B cell (primary cell): ENCODE results near the gene MSL1. TPM values are rescaled to one million over a fixed set of nuclear protein-coding genes. Genes with fewer than 3 reads are reported as not detected.

Experiments
- ATAC-seq: fragments of 200-7000 bp; cut with Tn5 transposase; one replicate; pipeline ENCODE4 v1.10.0; 2021; ENCODE audit warnings: low read depth, mild to moderate bottlenecking, moderate number of reproducible peaks, moderate library complexity
- CTCF ChIA-PET: fragments of 350-600 bp; sonication (Branson Sonifier 250); formaldehyde crosslinking; loops from one replicate; lab custom pipeline; 2021; ENCODE audit warnings: antibody characterized with exemption, inconsistent platforms; lab: Charles Lee
- POLR2A ChIA-PET: fragments of 350-600 bp; sonication (Branson Sonifier 250); formaldehyde crosslinking; loops from one replicate; lab custom pipeline; 2021; ENCODE audit warnings: antibody characterized with exemption; lab: Charles Lee
- DNase-seq: peaks from one replicate; pipeline ENCODE4 v3.0.0; 2013
- H2AFZ ChIP-seq: 2 replicates; pipeline ENCODE4 v1.6.1; 2012; ENCODE audit warnings: mild to moderate bottlenecking, low read depth, low read length; ENCODE audit not compliant: insufficient read depth, poor library complexity, severe bottlenecking
- H3K27ac ChIP-seq, 2 donors: 1 replicate in 1 of 2; 2 replicates in 1 of 2; pipeline ENCODE4 v1.5.1; 2012 to 2013; ENCODE audit warnings: low read length in 2 of 2, mild to moderate bottlenecking in 2 of 2, moderate library complexity in 1 of 2
- H3K27me3 ChIP-seq, 4 experiments: fragments of 200-600 bp in 1 of 4; sonication (generic) in 1 of 4; replicated peaks in 1 of 4; 1 replicate in 2 of 4; 2 replicates in 2 of 4; pipeline versions ENCODE4 v1.6.1 to v1.7.0; 2013 to 2016; ENCODE audit warnings: low read length in 3 of 4, mild to moderate bottlenecking in 2 of 4, mixed read lengths in 1 of 4, moderate library complexity in 1 of 4; ENCODE audit not compliant: insufficient read depth in 4 of 4, control insufficient read depth in 3 of 4; ENCODE audit errors: control extremely low read depth in 1 of 4
- H3K36me3 ChIP-seq, 2 experiments: replicated peaks in 1 of 2; 1 replicate in 1 of 2; 2 replicates in 1 of 2; pipeline versions ENCODE4 v1.6.1 to v1.7.1; 2013; ENCODE audit warnings: low read length in 1 of 2; ENCODE audit not compliant: insufficient read depth in 2 of 2, control insufficient read depth in 1 of 2; ENCODE audit errors: control extremely low read depth in 1 of 2, extremely low read depth in 1 of 2
- H3K4me1 ChIP-seq, 2 donors: fragments of 200-600 bp in 1 of 2; sonication (generic) in 1 of 2; 1 replicate in 1 of 2; 2 replicates in 1 of 2; pipeline versions ENCODE4 v1.5.1 to v1.6.1; 2013 to 2017; ENCODE audit warnings: low read length in 2 of 2; ENCODE audit not compliant: control insufficient read depth in 2 of 2, insufficient read depth in 2 of 2
- H3K4me2 ChIP-seq: replicated peaks from 2 replicates; pipeline ENCODE3; 2012; ENCODE audit warnings: mild to moderate bottlenecking, low read depth, low read length; ENCODE audit not compliant: poor library complexity, severe bottlenecking
- H3K4me3 ChIP-seq, 5 experiments: fragments of 200-600 bp in 1 of 5; sonication (generic) in 1 of 5; 1 replicate in 3 of 5; 2 replicates in 2 of 5; pipeline versions ENCODE4 v1.5.1 to v1.7.0; 2011 to 2016; ENCODE audit warnings: low read length in 4 of 5, mild to moderate bottlenecking in 4 of 5, low read depth in 2 of 5, control low read depth in 1 of 5, moderate library complexity in 1 of 5; ENCODE audit not compliant: insufficient read depth in 1 of 5; ENCODE audit errors: control extremely low read depth in 1 of 5, extremely low read depth in 1 of 5
- H3K79me2 ChIP-seq: fragments of 200-600 bp; sonication (generic); one replicate; pipeline ENCODE4 v1.6.0; 2016; ENCODE audit warnings: low read length; ENCODE audit not compliant: control insufficient read depth, insufficient read depth
- H3K9ac ChIP-seq: fragments of 200-600 bp; sonication (generic); 2 replicates; pipeline ENCODE4 v1.6.1; 2017; ENCODE audit warnings: mild to moderate bottlenecking, low read length, moderate library complexity
- H3K9me3 ChIP-seq, 3 donors: one replicate each; pipeline versions ENCODE4 v1.6.1 to v1.7.1; 2013; ENCODE audit warnings: low read length in 2 of 3; ENCODE audit not compliant: control insufficient read depth in 2 of 3, insufficient read depth in 1 of 3; ENCODE audit errors: control extremely low read depth in 1 of 3
- H4K20me1 ChIP-seq: 2 replicates; pipeline ENCODE4 v1.6.0; 2012; ENCODE audit warnings: mild to moderate bottlenecking, low read length; ENCODE audit not compliant: insufficient read depth, control insufficient read depth, poor library complexity, severe bottlenecking
- H3K27ac Mint-ChIP-seq: one replicate; pipeline ENCODE4 v1.8.0; 2021; ENCODE audit warnings: mixed read lengths
- H3K27me3 Mint-ChIP-seq: one replicate; pipeline ENCODE4 v1.8.0; 2021; ENCODE audit warnings: mixed read lengths
- H3K4me1 Mint-ChIP-seq: one replicate; pipeline ENCODE4 v1.8.0; 2021; ENCODE audit warnings: mixed read lengths
- H3K4me3 Mint-ChIP-seq: one replicate; pipeline ENCODE4 v1.8.0; 2021; ENCODE audit warnings: mixed read lengths
- H3K9me3 Mint-ChIP-seq: one replicate; pipeline ENCODE4 v1.8.0; 2022; ENCODE audit warnings: mixed read lengths; ENCODE audit not compliant: insufficient read depth
- EZH2 ChIP-seq: IDR thresholded peaks from 2 replicates; pipeline ENCODE4 v1.6.1; 2012; ENCODE audit warnings: borderline replicate concordance, low read depth, mild to moderate bottlenecking, moderate library complexity, low read length; ENCODE audit not compliant: insufficient read depth, poor library complexity, severe bottlenecking
- WGBS: methylation state at CpG from one replicate; pipeline ENCODE4 v1.1.5; 2013; ENCODE audit warnings: missing lambda C conversion rate; ENCODE audit not compliant: insufficient coverage; 5-methylcytosine and 5-hydroxymethylcytosine counted together
- intact Hi-C: fragments of 100-400 bp; cut with micrococcal nuclease; formaldehyde crosslinking; loops from one replicate; pipeline ENCODE4 v1.10.0; 2022
- polyA plus RNA-seq: library from polyadenylated mRNA; depleted of rRNA; stranded (reverse); fragments of >200 nt; gene quantifications from 2 replicates; pipeline ENCODE4 v1.2.3, GENCODE V29; 2012
- total RNA-seq, 2 donors: library from RNA; stranded (reverse); fragments of 120-200 nt in 1 of 2; gene quantifications; 1 replicate in 1 of 2; 2 replicates in 1 of 2; pipeline versions ENCODE4 v1.2.3 to v1.2.4, GENCODE V29; 2013 to 2022
- TF ChIP-seq, protein P1 (sequence below): fragments of 200-600 bp; IDR thresholded peaks from one replicate; pipeline ENCODE4 v1.8.0; 2022; ENCODE audit warnings: antibody characterized with exemption, mild to moderate bottlenecking

The MSL1 gene
- total and polyA plus RNA-seq, 2 donors (not counting 1 experiment from before 2014, with no cell fraction given) = 80.1 to 129 TPM

DNA sequence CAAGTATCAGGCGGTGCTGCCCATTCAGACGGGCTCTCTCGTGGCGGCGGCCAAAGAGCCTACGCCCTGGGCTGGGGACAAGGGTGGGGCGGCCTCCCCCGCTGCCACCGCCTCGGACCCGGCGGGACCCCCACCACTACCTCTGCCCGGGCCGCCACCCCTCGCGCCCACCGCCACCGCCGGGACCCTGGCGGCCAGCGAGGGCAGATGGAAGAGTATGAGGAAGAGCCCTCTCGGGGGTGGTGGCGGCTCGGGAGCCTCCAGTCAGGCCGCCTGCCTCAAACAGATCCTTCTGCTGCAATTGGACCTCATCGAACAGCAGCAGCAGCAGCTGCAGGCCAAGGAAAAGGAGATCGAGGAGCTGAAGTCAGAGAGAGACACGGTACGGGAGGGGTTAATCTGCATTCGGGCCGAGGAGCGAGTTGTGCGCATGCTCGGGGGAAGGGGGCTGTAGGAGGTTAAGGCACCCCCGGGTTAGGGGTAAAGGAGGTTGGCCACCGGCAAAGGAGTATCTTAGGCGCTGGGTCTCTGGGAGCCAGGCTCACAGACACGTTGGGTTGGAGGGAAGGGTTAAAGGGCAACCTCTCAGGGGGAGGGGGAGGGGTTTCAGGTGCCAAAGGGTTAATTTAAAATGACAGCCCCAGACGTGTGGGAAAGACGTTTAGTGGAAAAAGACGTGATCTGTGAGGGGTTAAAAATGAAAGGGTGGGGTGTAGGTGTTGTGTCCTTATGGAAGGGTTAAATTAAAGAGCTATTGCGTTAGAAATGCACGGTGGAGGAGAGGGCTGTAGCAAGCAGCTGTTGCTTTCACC, 1.4 kb downstream of the MSL1 start:
- DNase-seq (peak; percentile 62), ATAC-seq (peak; percentile 8)
- peak overlapping the region; percentile 72 to 81 (median 77) for H3K4me3 ChIP-seq
- H3K36me3 ChIP-seq = peaks cover 0 to 7% of the 10 kb centered on the region in 2 experiments
- H3K4me1 ChIP-seq = peaks cover 21 to 23% of the 10 kb centered on the region in 2 donors
- intact Hi-C loops = loop anchor here (1.0 kb wide), 1 partner anchor 17 kb away; the partner anchor contains the start of gene CASC3
- Mint-ChIP-seq H3K4me1 (peaks cover 32% of the 10 kb centered on the region), H3K27me3 (no peaks in the 10 kb centered on the region), H3K9me3 (no peaks in the 10 kb centered on the region), H3K4me3 (peak overlapping the region; percentile 86), H3K27ac (peak overlapping the region; percentile 78)
- peak overlapping the region; percentile 22 to 79 for H3K27ac ChIP-seq
- no peaks in the 10 kb centered on the region for H3K27me3 ChIP-seq
- peaks cover 44% of the 10 kb centered on the region for H3K79me2 ChIP-seq
- H2AFZ ChIP-seq = peak overlapping the region; percentile 94
- POLR2A ChIA-PET = interaction anchor here (0.6 to 3.5 kb wide), 9 partner anchors 10 to 286 kb away, joined by 3 to 56 read pairs (median 5); partner anchors contain the start of genes CASC3 and NR1D1
- under 1% methylated on average over 36 of the region's 43 CpGs for WGBS
- no peaks in the 10 kb centered on the region for H3K9me3 ChIP-seq
- CTCF ChIA-PET = interaction anchor here (1.0 to 5.1 kb wide), 15 partner anchors 9 to 96 kb away, joined by 3 to 70 read pairs (median 6); partner anchors contain the start of genes CASC3 and MED24
- peaks cover 4% of the 10 kb centered on the region for H4K20me1 ChIP-seq
- peak overlapping the region; percentile 69 for H3K9ac ChIP-seq
- peak overlapping the region; percentile 99 for H3K4me2 ChIP-seq
- TF ChIP-seq, protein P1, sequence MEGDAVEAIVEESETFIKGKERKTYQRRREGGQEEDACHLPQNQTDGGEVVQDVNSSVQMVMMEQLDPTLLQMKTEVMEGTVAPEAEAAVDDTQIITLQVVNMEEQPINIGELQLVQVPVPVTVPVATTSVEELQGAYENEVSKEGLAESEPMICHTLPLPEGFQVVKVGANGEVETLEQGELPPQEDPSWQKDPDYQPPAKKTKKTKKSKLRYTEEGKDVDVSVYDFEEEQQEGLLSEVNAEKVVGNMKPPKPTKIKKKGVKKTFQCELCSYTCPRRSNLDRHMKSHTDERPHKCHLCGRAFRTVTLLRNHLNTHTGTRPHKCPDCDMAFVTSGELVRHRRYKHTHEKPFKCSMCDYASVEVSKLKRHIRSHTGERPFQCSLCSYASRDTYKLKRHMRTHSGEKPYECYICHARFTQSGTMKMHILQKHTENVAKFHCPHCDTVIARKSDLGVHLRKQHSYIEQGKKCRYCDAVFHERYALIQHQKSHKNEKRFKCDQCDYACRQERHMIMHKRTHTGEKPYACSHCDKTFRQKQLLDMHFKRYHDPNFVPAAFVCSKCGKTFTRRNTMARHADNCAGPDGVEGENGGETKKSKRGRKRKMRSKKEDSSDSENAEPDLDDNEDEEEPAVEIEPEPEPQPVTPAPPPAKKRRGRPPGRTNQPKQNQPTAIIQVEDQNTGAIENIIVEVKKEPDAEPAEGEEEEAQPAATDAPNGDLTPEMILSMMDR = no peak
- no peak for TF ChIP-seq EZH2
